ENCODE data around the gene MRTFA.

DNA sequence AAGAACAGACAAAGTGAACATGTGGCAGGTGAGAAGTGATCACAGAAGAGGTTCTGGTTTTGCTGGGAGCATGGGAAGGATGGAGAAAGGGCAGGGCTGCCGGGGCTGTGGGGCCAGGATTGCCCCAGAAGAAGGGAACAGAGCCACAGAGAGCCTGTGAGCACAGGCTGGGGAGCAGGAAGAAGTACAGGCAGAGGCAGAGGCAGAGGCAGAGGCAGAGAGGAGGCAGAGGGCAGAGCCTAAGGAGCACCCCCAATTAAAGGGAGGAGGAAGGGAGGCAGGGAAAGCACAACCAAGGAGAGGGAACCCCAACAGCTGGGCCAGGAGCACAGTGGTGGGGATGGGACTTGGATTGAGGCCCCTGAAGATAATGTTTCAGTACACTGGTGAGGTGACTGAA lies 214.6 kb downstream of the MRTFA start:
- TF ChIP-seq, protein P1, sequence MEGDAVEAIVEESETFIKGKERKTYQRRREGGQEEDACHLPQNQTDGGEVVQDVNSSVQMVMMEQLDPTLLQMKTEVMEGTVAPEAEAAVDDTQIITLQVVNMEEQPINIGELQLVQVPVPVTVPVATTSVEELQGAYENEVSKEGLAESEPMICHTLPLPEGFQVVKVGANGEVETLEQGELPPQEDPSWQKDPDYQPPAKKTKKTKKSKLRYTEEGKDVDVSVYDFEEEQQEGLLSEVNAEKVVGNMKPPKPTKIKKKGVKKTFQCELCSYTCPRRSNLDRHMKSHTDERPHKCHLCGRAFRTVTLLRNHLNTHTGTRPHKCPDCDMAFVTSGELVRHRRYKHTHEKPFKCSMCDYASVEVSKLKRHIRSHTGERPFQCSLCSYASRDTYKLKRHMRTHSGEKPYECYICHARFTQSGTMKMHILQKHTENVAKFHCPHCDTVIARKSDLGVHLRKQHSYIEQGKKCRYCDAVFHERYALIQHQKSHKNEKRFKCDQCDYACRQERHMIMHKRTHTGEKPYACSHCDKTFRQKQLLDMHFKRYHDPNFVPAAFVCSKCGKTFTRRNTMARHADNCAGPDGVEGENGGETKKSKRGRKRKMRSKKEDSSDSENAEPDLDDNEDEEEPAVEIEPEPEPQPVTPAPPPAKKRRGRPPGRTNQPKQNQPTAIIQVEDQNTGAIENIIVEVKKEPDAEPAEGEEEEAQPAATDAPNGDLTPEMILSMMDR (conservative IDR thresholded peaks at IDR 0.05): no peak
- TF ChIP-seq ZFX (IDR thresholded peaks at IDR 0.05): no peak
